Stimulated activated naive CD4-positive, alpha-beta T cell (primary cell): ENCODE data around the gene MID1.
A peak's percentile ranks its signal among the peaks of the same experiment; 100 is the strongest.

Experiments used
- DNase-seq, 6 experiments: peaks; one replicate each; lab custom pipeline; 2025; lab: John Stamatoyannopoulos, UW

Gene MID1

GRCh38 chrX:10620121-10620699 lies at the start of gene MID1:
Gene MID1, minus strand, starts transcription at chrX:10620585. Its CDS starts 53,038 bp downstream, at chrX:10567547.
- peak in 1 of 6 experiments; percentile 0 for DNase-seq

- DNase-seq: no peak
These were observed 46.8 kb upstream of the MID1 start for GRCh38 chrX:10667143-10667542.

- DNase-seq: no peak
These were observed 45.7 kb upstream of the MID1 start for GRCh38 chrX:10666102-10666501.

GRCh38 chrX:10665681-10666080 lies 45.3 kb upstream of the MID1 start:
- no peak for DNase-seq

GRCh38 chrX:10660171-10660570 lies 39.8 kb upstream of the MID1 start:
- no peak for DNase-seq

GRCh38 chrX:10656214-10656613 lies 35.8 kb upstream of the MID1 start:
- no peak for DNase-seq

- DNase-seq: no peak
These were observed 34.6 kb upstream of the MID1 start for GRCh38 chrX:10654960-10655359.

- no peak for DNase-seq
These were observed 32.9 kb upstream of the MID1 start for GRCh38 chrX:10653302-10653701.

- DNase-seq: no peak
These were observed 28.9 kb upstream of the MID1 start for GRCh38 chrX:10649265-10649664.

- no peak for DNase-seq
These were observed 28.2 kb upstream of the MID1 start for GRCh38 chrX:10648614-10649013.

- DNase-seq: no peak
These were observed 16.5 kb upstream of the MID1 start for GRCh38 chrX:10636851-10637250.

GRCh38 chrX:10636337-10636736 lies 16.0 kb upstream of the MID1 start:
- no peak for DNase-seq

GRCh38 chrX:10634392-10635161 lies 14.2 kb upstream of the MID1 start:
- no peak for DNase-seq

GRCh38 chrX:10633722-10634121 lies 13.3 kb upstream of the MID1 start:
- no peak for DNase-seq

GRCh38 chrX:10631416-10632145 lies 11.2 kb upstream of the MID1 start:
- DNase-seq: no peak

GRCh38 chrX:10630320-10630719 lies 9.9 kb upstream of the MID1 start:
- DNase-seq: no peak

- DNase-seq: no peak
These were observed 9.5 kb upstream of the MID1 start for GRCh38 chrX:10629905-10630304.

- no peak for DNase-seq
These were observed 8.5 kb upstream of the MID1 start for GRCh38 chrX:10628906-10629305.

- DNase-seq: no peak
These were observed 1.8 kb upstream of the MID1 start for GRCh38 chrX:10622197-10622596.

GRCh38 chrX:10619425-10620046 lies 849 bp downstream of the MID1 start:
- DNase-seq: no peak

- no peak for DNase-seq
These were observed 1.4 kb downstream of the MID1 start for GRCh38 chrX:10618961-10619360.

GRCh38 chrX:10617999-10618351 lies 2.4 kb downstream of the MID1 start:
- no peak for DNase-seq
